HUDEP-2 (cell line): ENCODE measurements around the gene CD3E.

Experiments
- DNase-seq, 76 experiments: peaks; one replicate each; lab custom pipeline; 2025; ENCODE audit not compliant: unreplicated experiment in 76 of 76; lab: John Stamatoyannopoulos, UW

The CD3E gene

GRCh38 chr11:118304568-118305248 lies at the start of gene CD3E:
Gene CD3E (plus strand): TSS chr11:118304730. CDS start chr11:118304953, 223 bp downstream.
- no peak for DNase-seq

GRCh38 chr11:118258410-118258809 lies 46.1 kb upstream of the CD3E start:
- DNase-seq, result no peak

- no peak for DNase-seq
These were observed 45.4 kb upstream of the CD3E start for GRCh38 chr11:118259138-118259537.

DNA sequence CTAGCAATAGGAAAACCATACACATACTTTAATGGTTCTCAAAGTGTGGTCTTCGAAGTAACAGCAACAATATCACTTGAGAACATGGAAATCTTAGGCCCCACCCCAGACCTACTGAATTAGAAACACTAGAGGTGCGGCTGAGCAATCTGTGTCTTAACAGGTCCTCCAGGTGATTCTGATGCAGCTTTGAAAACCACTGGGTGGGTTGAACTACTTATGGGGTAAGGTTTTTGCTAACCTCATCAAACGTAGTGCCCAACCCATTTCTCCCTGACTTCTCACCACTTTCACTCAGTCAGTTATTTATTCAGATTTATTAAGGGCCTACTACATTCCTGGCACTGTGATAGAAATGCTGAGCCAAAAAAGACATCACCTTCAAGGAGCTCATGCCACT lies 44.2 kb upstream of the CD3E start:
- no peak for DNase-seq

DNA sequence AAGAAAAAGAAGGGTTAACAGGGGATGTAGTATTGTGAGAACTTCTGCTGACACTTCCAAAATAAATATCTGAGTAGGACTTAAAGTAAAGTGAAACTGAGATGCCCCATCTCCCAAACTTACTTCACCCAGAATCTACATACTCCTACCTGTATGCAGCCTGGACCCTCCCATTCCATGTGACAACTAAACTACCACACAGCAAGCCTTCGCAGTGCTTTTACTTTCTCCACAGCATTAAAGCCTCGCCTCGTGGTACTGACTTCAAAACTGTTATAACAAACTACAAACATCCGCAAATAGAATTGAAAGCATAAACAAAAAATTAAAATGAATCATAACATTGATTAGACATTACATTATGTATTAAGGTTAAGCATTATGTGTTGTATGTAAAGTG lies 41.4 kb upstream of the CD3E start:
- no peak for DNase-seq

DNA sequence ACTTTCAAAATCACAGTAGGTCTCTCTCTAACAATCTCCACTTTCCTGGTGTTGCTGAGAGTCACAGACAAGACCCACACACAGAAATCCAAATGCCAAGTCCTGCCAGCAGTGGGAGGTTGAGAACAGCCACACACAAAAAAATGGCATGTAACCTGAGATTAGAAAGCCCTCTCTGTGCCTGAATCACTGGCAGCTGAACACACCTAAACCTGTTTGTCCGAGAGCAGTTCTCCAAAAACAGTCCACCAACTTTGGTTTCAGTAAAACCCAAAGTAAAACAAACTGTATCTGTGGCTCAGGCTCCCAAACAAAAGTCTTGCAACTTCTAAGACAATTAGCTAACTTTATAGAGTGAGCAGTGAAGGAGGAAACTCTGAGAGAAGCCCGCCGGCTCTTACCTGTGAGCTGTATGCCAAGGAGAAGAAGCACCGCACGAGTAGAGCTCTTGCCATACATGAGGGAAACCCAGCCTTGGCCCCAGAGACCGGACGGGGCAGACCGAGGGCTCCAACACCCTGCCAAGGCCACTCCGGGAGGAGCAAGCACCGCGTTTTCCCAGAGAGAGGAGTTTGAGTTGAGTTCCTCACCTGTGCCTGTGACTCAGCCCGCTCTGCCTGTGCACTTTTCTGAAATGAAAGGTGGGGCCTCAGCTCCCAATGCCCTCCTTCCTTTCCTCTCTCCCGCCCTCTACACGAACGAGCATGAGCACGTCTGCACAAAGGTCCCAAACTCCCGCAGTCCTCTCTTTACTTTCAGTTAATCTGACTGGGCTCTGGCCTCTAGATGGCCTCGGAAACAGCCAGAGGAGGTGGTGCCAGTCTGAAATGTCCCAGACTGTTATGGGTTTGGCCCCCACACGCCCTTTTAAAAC lies 40.6 kb upstream of the CD3E start, which contains the start of gene MPZL2:
TSS of gene MPZL2 (minus strand) at position 603 of the 874 bp plus-strand sequence. CDS start at position 459, 144 bp downstream.
- no peak for DNase-seq

DNA sequence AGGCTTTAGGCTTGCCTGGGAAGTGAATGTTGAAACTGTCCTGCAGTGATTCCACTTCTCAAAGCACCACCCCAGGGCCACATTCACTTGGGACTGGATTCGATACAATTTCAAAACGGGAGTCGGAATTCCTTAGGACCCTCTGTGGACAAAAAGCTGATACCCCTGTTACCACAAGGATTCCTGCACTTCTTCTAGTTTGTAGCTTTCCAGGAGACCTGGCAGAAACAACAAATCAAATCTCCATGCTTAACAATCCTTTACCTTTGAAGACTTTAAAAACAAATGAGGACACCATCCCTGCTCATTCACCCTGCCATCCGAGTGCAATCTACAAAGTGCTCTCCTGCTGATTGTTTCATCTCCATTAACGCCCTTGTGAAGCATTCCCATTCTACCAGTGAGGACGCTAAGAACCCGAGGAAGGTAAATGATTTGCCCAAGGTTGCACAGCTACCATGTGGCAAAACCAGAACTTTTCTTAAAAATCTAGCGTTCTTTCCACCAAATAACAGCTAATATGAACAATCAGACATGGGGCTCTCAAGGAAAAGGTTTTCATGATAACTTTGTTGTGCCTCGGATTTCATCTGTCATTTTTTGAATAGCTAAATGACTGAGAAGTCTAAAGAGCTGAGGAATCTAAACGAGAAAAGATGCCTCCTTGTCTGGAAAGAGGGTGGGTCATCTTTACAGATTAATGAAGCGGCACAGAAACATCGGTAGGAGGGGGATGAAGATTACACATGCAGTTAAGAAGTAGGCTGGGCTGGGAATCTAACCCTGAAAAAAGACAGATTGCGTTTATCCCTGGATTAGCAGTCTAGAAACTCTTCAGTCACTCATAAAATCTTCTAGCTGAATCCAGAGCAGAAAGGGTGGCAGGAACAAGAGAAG lies 39.7 kb upstream of the CD3E start:
- DNase-seq, result no peak

DNA sequence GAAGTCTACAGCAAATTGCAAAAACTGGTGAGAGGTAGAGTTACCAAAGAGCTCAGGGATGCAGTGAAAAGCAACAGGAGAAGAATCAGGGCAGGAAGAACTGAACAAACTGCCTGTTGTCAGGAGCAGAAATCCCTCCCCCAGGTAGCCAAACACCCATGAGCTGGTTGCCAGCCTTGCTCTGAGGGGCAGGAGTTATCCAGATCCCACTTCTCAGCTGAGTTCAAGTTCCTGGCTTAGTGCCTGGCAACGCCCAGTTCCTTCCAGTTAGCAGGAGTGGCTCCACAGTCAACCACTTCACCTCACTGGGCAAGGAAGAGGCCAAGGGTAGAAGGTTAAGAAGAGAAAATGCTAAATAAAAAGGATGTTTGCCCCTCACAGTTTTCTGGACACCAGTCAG lies 38.6 kb upstream of the CD3E start:
- no peak for DNase-seq

DNA sequence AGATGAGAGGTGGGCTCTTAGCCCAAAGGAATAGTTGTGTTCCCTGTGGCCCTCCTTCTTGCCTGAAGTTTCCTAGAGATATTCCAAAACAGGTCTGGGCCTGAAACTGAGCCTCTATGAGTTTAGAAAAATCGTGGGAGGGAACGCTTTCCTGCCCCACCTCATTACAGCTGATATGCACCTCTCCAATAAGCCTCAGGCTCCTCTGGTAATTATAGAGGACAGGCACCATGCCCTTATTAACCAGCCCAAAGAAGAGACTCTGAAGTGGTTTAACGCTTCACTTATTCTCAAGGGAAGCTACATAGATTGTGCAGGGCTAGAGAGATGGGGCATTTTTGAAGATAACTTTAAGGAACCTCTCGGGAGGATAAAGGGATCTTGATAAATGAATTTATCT lies 37.0 kb upstream of the CD3E start:
- DNase-seq, result no peak

DNA sequence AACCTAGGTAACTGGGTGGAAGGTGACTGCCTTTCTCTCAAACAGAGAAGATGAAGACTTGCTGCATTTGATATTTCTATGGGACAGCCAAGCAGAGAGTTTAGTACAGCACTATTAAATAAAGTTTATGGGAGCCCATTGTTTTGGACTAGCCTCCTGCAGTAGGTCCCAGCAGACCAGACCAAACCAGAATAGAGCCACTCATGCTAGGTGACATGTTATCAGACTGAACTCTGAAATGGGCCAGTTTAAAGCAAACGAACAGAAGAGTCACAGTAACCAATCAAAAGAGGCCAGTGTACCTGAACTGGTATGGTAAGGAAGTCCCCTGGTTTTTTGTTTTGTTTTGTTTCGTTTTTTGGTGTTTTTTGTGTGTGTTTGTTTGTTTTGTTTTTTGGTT lies 32.5 kb upstream of the CD3E start:
- DNase-seq, result no peak

DNA sequence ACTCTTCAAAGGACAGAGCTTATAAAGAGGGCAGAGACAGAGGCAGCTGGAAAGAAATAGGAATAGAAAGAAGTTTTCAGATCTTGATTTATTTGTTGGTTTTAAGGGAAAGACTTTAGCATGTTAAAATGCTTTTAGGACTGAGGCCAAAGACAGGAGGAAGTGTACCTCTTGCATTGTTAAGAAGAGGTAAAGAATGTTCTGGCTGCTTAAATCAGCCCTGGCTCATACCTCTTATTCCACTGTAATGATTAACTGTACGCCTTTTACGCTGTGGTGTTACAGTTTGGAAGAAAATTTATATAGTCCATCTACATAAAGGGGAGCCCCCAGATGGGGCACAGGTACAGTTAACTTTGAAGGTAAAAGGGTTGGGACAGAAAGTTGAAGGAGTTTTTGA lies 30.3 kb upstream of the CD3E start:
- no peak for DNase-seq

DNA sequence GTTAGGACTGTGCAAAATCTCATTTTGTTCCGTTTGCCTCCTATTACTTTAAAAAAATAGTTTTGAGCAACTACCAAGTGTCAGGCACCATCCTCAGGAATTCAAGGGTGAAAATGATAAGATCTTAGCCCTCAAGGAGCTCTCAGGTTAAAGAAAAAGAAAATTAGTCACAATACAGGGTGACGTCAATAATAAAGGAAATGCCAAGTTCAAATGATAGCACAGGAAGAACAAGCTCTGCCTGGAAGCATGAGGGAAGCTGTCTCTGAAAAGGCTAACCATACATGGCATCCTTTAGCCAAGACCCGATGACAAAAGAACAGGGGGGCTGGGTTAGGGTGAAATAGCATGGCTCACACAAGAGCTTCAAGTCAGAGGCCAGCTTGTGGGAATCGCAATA lies 29.4 kb upstream of the CD3E start:
- DNase-seq, result no peak

GRCh38 chr11:118276422-118276821 lies 28.1 kb upstream of the CD3E start:
- DNase-seq, result no peak

DNA sequence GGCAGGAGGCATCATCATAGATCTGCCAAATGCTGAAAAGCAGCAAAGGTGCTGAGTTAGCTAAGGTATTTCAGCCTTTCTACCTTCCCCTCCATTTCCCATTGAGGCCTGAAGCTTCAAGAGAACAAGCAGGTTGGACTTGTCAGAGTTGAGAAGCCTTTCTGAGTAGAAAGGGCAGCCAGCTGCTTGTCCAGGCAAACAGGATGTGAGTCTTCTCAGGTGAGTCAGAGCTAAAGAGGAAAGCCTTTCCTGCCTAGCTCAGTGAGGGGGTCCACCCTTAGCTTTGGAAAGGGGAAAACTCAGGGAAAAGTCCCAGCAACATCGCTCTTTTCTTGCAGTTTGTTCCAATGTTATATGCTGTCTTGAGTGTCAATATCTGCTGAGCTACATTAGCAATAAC lies 27.2 kb upstream of the CD3E start:
- DNase-seq, result no peak

GRCh38 chr11:118281284-118281683 lies 23.2 kb upstream of the CD3E start:
- no peak for DNase-seq

DNA sequence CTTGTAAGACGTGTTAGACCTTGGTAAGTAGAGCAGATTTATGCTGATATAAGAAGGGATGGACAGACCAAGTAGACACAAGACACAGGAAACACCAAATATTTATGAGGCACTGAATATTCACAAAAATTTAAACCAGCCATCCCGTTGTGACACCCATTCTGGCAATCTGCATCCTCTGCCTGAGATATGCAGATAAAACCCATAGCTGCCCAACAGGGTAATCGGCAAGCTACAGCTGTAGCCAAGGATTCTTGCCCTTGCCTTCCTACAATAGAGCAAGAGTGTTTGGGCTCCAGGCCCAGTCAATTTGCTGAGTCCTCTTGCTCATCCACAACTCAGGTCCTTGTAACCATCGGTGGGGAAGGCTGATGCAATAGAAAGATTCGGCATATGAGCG lies 21.9 kb upstream of the CD3E start:
- DNase-seq, result no peak

DNA sequence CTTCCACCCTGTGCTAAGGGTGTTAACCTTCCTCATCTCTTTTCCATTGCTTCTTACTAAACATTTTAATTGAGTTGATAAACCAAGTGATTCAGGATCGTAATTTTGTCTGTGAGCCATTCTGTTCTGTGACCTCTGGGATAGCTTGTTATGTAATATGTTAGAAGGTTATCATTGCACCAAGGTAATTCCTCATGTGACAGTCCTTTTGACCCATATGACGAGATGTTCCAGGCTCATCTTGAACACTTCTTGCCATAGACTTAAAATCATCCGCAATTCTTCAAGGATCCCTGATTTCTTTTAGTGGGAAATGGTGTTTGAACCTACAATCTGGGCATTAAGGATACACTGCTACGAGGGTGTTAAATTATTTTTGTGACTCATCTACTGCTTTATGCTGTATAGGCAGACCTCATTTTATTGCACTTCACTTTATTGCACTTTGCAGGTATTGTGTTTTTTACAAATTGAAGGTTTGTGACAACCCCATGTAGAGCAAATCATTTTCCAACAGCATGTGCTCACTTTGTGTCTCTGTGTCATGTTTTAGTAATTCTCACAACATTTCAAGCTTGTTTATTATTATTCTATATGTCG lies 21.4 kb upstream of the CD3E start:
- no peak for DNase-seq

DNA sequence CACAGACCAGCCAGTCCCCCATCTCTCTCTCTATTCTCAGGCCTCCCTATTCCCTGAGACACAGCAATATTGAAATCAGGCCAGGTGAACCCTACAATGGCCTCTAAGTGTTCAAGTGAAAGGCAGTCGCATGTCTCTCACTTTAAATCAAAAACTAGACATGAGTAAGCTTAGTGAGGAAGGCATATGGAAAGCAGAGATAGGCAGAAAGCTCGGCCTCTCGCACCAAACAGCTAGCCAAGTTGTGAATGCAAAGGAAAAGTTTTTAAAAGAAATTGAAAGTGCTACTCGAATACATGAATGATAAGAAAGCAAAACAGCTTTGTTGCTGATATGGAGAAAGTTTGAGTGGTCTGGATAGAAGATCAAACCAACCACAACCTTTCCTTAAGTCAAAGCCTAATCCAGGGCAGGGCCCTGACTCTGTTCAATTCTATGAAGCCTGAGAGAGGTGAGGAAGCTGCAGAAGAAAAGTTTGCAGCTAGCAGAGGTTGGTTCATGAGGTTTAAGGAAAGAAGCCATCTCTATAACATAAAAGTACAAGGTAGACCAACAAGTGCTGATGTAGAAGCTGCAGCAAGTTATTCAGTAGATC lies 20.7 kb upstream of the CD3E start:
- no peak for DNase-seq

- no peak for DNase-seq
These were observed 18.0 kb upstream of the CD3E start for GRCh38 chr11:118286545-118286944.

DNA sequence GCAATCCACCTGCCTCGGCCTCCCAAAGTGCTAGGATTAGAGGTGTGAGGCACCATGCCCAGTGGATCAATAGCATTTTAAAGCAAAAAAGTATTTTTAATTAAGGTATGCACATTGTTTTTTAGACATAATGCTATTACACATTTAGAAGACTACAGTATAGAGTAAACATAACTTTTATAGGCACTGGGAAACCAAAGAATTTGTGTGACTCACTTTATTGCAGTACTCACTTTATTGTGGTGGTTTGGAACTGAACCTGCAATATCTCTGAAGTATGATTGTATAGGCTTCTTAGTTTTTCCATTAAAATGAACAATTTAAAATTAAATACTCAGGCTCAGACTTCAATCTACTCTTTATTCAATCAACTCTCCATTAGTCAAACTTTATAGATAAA lies 17.5 kb upstream of the CD3E start:
- DNase-seq, result no peak
